Esophagus squamous epithelium (tissue), 4 donors: ENCODE measurements around the gene LSM14B.

Experiments
- POLR2A ChIP-seq, 4 donors: fragments of 450-650 bp; IDR thresholded peaks; one replicate each; pipeline ENCODE4 v1.6.1; 2017; ENCODE audit warnings: antibody characterized with exemption in 4 of 4, mild to moderate bottlenecking in 4 of 4, moderate library complexity in 3 of 4
- TF ChIP-seq, protein P1 (sequence below), 6 experiments: fragments of 450-650 bp in 4 of 6; fragments of 200-600 bp in 2 of 6; sonication (generic) in 2 of 6; IDR thresholded peaks; one replicate each; pipeline ENCODE4 v1.5.1; 2016 to 2019; ENCODE audit warnings: antibody characterized with exemption in 6 of 6, mild to moderate bottlenecking in 4 of 6, moderate library complexity in 4 of 6

DNA sequence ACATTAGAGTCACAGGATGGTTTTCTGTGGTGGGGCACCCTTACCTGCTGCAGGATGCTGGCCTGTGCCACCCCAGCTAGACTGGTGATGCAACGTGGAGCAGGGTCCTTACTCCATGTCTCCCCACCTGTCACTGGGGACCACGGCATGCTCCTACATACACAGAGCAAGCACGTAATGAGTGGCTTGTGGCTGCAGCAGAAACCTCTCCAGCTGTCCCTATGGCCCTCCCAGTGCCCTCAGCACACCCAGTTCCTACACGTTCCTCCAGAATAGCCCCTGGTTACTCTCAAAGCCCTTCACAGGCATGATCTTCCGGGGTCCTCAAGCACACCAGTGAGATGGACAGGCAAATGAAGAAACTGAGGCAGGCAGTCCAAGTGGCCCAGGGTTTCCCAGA is 3.2 kb upstream of the LSM14B start:
- no peak for TF ChIP-seq POLR2A (IDR thresholded peaks at IDR 0.05)
- TF ChIP-seq, protein P1, sequence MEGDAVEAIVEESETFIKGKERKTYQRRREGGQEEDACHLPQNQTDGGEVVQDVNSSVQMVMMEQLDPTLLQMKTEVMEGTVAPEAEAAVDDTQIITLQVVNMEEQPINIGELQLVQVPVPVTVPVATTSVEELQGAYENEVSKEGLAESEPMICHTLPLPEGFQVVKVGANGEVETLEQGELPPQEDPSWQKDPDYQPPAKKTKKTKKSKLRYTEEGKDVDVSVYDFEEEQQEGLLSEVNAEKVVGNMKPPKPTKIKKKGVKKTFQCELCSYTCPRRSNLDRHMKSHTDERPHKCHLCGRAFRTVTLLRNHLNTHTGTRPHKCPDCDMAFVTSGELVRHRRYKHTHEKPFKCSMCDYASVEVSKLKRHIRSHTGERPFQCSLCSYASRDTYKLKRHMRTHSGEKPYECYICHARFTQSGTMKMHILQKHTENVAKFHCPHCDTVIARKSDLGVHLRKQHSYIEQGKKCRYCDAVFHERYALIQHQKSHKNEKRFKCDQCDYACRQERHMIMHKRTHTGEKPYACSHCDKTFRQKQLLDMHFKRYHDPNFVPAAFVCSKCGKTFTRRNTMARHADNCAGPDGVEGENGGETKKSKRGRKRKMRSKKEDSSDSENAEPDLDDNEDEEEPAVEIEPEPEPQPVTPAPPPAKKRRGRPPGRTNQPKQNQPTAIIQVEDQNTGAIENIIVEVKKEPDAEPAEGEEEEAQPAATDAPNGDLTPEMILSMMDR (IDR thresholded peaks at IDR 0.05) = no peak
